H1 (cell line): ENCODE results near the gene ADIRF. TPM values are rescaled to one million over a fixed set of nuclear protein-coding genes. Genes with fewer than 3 reads are reported as not detected.

Experiments
- CTCF ChIA-PET: fragments of 300-600 bp; sonication (Branson Sonifier 250); formaldehyde crosslinking; loops from one replicate; lab custom pipeline; 2021; ENCODE audit not compliant: partially characterized antibody; lab: Charles Lee
- POLR2A ChIA-PET: fragments of 300-600 bp; sonication (Branson Sonifier 250); formaldehyde crosslinking; loops from one replicate; lab custom pipeline; 2021; ENCODE audit warnings: inconsistent platforms; ENCODE audit not compliant: partially characterized antibody; lab: Charles Lee
- DNase-seq, 2 experiments: peaks; one replicate each; pipeline versions ENCODE4 v3.0.0 to v3.0.0-alpha.2; 2010 to 2022; ENCODE audit warnings: low spot score in 2 of 2, low read depth in 1 of 2, mixed read lengths in 1 of 2
- FAIRE-seq: peaks from 2 replicates; lab custom pipeline; 2011; peaks lifted over from hg19 to GRCh38; lab: Jason Lieb, UNC
- H2AFZ ChIP-seq: 2 replicates; pipeline ENCODE4 v1.8.1; 2012; ENCODE audit warnings: low read length, inconsistent platforms
- H2AK5ac ChIP-seq: 2 replicates; pipeline ENCODE4 v1.6.1; 2013; ENCODE audit warnings: low read depth, low read length
- H2BK120ac ChIP-seq: replicated peaks from 2 replicates; pipeline ENCODE3; 2013; ENCODE audit warnings: low read depth, low read length, inconsistent platforms
- H2BK12ac ChIP-seq: 2 replicates; pipeline ENCODE4 v1.6.1; 2013; ENCODE audit warnings: low read depth, low read length
- H2BK15ac ChIP-seq: 2 replicates; pipeline ENCODE4 v1.6.1; 2013; ENCODE audit warnings: low read length
- H2BK20ac ChIP-seq: 2 replicates; pipeline ENCODE4 v1.6.1; 2013; ENCODE audit warnings: low read length
- H2BK5ac ChIP-seq: 2 replicates; pipeline ENCODE4 v1.6.1; 2013; ENCODE audit warnings: low read depth, low read length
- H3K14ac ChIP-seq: 2 replicates; pipeline ENCODE4 v1.6.1; 2013; ENCODE audit warnings: inconsistent platforms; ENCODE audit not compliant: insufficient read length
- H3K18ac ChIP-seq: 2 replicates; pipeline ENCODE4 v1.6.1; 2013; ENCODE audit warnings: low read length; ENCODE audit errors: extremely low read depth
- H3K23ac ChIP-seq: 2 replicates; pipeline ENCODE4 v1.6.1; 2013; ENCODE audit warnings: inconsistent platforms; ENCODE audit not compliant: insufficient read length
- H3K23me2 ChIP-seq: 2 replicates; pipeline ENCODE4 v1.6.1; 2013; ENCODE audit warnings: low read depth, low read length
- H3K27ac ChIP-seq: 2 replicates; pipeline ENCODE4 v1.6.1; 2011; ENCODE audit warnings: low read depth, low read length, inconsistent platforms
- H3K27me3 ChIP-seq, 4 experiments: replicated peaks in 1 of 4; 1 replicate in 1 of 4; 2 replicates in 3 of 4; pipeline versions ENCODE4 v1.6.1 to v1.8.1; 2011 to 2013; ENCODE audit warnings: low read length in 3 of 4, mild to moderate bottlenecking in 3 of 4, inconsistent platforms in 2 of 4, mixed read lengths in 2 of 4, moderate library complexity in 1 of 4; ENCODE audit not compliant: control insufficient read depth in 3 of 4, insufficient read depth in 3 of 4; ENCODE audit errors: extremely low read depth in 1 of 4
- H3K36me3 ChIP-seq, 4 experiments: 2 replicates each; pipeline versions ENCODE4 v1.6.1 to v1.8.1; 2011 to 2013; ENCODE audit warnings: mild to moderate bottlenecking in 4 of 4, low read length in 3 of 4, moderate library complexity in 2 of 4, control low read depth in 1 of 4, inconsistent platforms in 1 of 4; ENCODE audit not compliant: insufficient read depth in 4 of 4, control insufficient read depth in 2 of 4
- H3K4ac ChIP-seq: replicated peaks from 2 replicates; pipeline ENCODE3; 2013; ENCODE audit warnings: low read length, low read depth, mixed read lengths, inconsistent platforms; ENCODE audit not compliant: insufficient read length
- H3K4me1 ChIP-seq, 4 experiments: replicated peaks in 1 of 4; 1 replicate in 1 of 4; 2 replicates in 3 of 4; pipeline versions ENCODE4 v1.6.1 to v1.8.1; 2011 to 2013; ENCODE audit warnings: low read length in 3 of 4, inconsistent platforms in 2 of 4, mixed read lengths in 1 of 4; ENCODE audit not compliant: insufficient read depth in 4 of 4, control insufficient read depth in 3 of 4
- H3K4me2 ChIP-seq, 2 experiments: 2 replicates each; pipeline versions ENCODE4 v1.6.1 to v1.8.1; 2011 to 2013; ENCODE audit warnings: low read depth in 2 of 2, low read length in 2 of 2, control low read depth in 1 of 2, inconsistent platforms in 1 of 2, mild to moderate bottlenecking in 1 of 2; ENCODE audit not compliant: insufficient read depth in 1 of 2
- H3K4me3 ChIP-seq, 4 experiments: fragments of 200-600, 300-600 bp in 1 of 4; sonication (generic), shearing (Covaris generic), sonication (Bioruptor Twin) in 1 of 4; 2 replicates each; pipeline versions ENCODE4 v1.5.1 to v1.8.1; 2011 to 2016; ENCODE audit warnings: low read length in 4 of 4, low read depth in 3 of 4, control low read depth in 2 of 4, inconsistent platforms in 2 of 4, mild to moderate bottlenecking in 2 of 4, mixed read lengths in 1 of 4, moderate library complexity in 1 of 4; ENCODE audit not compliant: insufficient read depth in 2 of 4; ENCODE audit errors: extremely low read depth in 1 of 4
- H3K56ac ChIP-seq: replicated peaks from 2 replicates; pipeline ENCODE3; 2013; ENCODE audit warnings: low read depth, mild to moderate bottlenecking, mixed read lengths, low read length, inconsistent platforms; ENCODE audit not compliant: insufficient read length
- H3K79me1 ChIP-seq: 2 replicates; pipeline ENCODE4 v1.6.1; 2013; ENCODE audit warnings: low read depth, low read length, control low read depth
- H3K79me2 ChIP-seq, 2 experiments: 2 replicates each; pipeline versions ENCODE4 v1.6.1 to v1.8.1; 2012 to 2013; ENCODE audit warnings: low read length in 2 of 2, mild to moderate bottlenecking in 2 of 2, inconsistent platforms in 1 of 2; ENCODE audit not compliant: insufficient read depth in 2 of 2, control insufficient read depth in 1 of 2
- H3K9ac ChIP-seq, 4 experiments: replicated peaks in 1 of 4; 1 replicate in 1 of 4; 2 replicates in 3 of 4; pipeline versions ENCODE4 v1.6.1 to v1.8.1; 2011 to 2013; ENCODE audit warnings: low read depth in 3 of 4, low read length in 3 of 4, control low read depth in 2 of 4, mild to moderate bottlenecking in 2 of 4, moderate library complexity in 2 of 4, inconsistent platforms in 1 of 4; ENCODE audit errors: extremely low read depth in 1 of 4
- H3K9me3 ChIP-seq, 2 experiments: 2 replicates each; pipeline versions ENCODE4 v1.6.1 to v1.8.1; 2012 to 2013; ENCODE audit warnings: mild to moderate bottlenecking in 2 of 2, moderate library complexity in 2 of 2, control low read depth in 1 of 2, inconsistent platforms in 1 of 2, low read depth in 1 of 2, low read length in 1 of 2, mixed read lengths in 1 of 2; ENCODE audit not compliant: insufficient read depth in 2 of 2
- H4K20me1 ChIP-seq, 2 experiments: replicated peaks in 1 of 2; 2 replicates each; pipeline versions ENCODE3 to v1.8.1; 2011 to 2013; ENCODE audit warnings: inconsistent platforms in 2 of 2, low read length in 2 of 2, mild to moderate bottlenecking in 1 of 2; ENCODE audit not compliant: insufficient read depth in 2 of 2, control insufficient read depth in 1 of 2
- H4K5ac ChIP-seq: 2 replicates; pipeline ENCODE4 v1.6.1; 2013; ENCODE audit warnings: low read length, low read depth, mixed read lengths, inconsistent platforms; ENCODE audit not compliant: insufficient read length
- H4K8ac ChIP-seq: 2 replicates; pipeline ENCODE4 v1.8.0; 2013; ENCODE audit warnings: mild to moderate bottlenecking, moderate library complexity, low read length, inconsistent platforms; ENCODE audit not compliant: insufficient read depth; ENCODE audit errors: extremely low read depth
- H4K91ac ChIP-seq: replicated peaks from 2 replicates; pipeline ENCODE3; 2013; ENCODE audit warnings: low read length, mixed read lengths, inconsistent platforms; ENCODE audit not compliant: insufficient read length
- EZH2 ChIP-seq: fragments of 200-600 bp; sonication (generic); IDR thresholded peaks from 2 replicates; pipeline ENCODE4 v1.7.1; 2012; ENCODE audit warnings: low read depth, mild to moderate bottlenecking, moderate library complexity, low read length, inconsistent platforms; ENCODE audit not compliant: severe bottlenecking
- SUZ12 ChIP-seq: fragments of 200-600 bp; sonication (generic); IDR thresholded peaks from 2 replicates; pipeline ENCODE4 v1.6.1; 2012; ENCODE audit warnings: mild to moderate bottlenecking, inconsistent platforms, low read length, moderate library complexity, mixed read lengths
- TAF1 ChIP-seq: IDR thresholded peaks from 2 replicates; pipeline ENCODE4 v1.6.1; 2011; ENCODE audit warnings: mild to moderate bottlenecking, low read depth, low read length
- WGBS, 2 experiments: shearing (Covaris generic) in 1 of 2; methylation state at CpG; one replicate each; pipeline versions ENCODE4 v1.1.6 to v1.1.7; 2013 to 2015; ENCODE audit warnings: low lambda C conversion rate in 2 of 2, mixed read lengths in 2 of 2, inconsistent platforms in 1 of 2, low coverage in 1 of 2, missing lambda C conversion rate in 1 of 2; ENCODE audit not compliant: insufficient replicate concordance in 2 of 2, insufficient coverage in 1 of 2, insufficient read length in 1 of 2; ENCODE audit errors: extremely low coverage in 1 of 2, missing lambda C conversion rate in 1 of 2; 5-methylcytosine and 5-hydroxymethylcytosine counted together
- polyA plus RNA-seq, 7 experiments: library from polyadenylated mRNA; depleted of rRNA in 3 of 7; stranded (reverse) in 5 of 7; unstranded in 2 of 7; fragments of >200 nt in 5 of 7; fragments of 200-250 nt in 2 of 7; gene quantifications; 1 replicate in 5 of 7; 2 replicates in 1 of 7; 4 replicates in 1 of 7; pipeline versions ENCODE4 v1.2.1 to v1.2.3, GENCODE V29; 2011 to 2013; ENCODE audit warnings: missing spikeins in 2 of 7, mixed read lengths in 2 of 7
- total RNA-seq: library from RNA; stranded (reverse); fragmentation: NEBNext Ultra II Directional; extraction: Animal tissue kit (Norgen Biotek cat#: 25700); gene quantifications from 2 replicates; pipeline ENCODE4 v1.2.1, GENCODE V29; 2021
- TF ChIP-seq, protein P1 (sequence below): IDR thresholded peaks from 2 replicates; pipeline ENCODE4 v1.6.1; 2012; ENCODE audit warnings: inconsistent platforms

ADIRF gene
- total and polyA plus RNA-seq, 2 of the 8 experiments (the other 6 are each of a cell fraction or from before 2014, with no cell fraction given), result not detected

DNA sequence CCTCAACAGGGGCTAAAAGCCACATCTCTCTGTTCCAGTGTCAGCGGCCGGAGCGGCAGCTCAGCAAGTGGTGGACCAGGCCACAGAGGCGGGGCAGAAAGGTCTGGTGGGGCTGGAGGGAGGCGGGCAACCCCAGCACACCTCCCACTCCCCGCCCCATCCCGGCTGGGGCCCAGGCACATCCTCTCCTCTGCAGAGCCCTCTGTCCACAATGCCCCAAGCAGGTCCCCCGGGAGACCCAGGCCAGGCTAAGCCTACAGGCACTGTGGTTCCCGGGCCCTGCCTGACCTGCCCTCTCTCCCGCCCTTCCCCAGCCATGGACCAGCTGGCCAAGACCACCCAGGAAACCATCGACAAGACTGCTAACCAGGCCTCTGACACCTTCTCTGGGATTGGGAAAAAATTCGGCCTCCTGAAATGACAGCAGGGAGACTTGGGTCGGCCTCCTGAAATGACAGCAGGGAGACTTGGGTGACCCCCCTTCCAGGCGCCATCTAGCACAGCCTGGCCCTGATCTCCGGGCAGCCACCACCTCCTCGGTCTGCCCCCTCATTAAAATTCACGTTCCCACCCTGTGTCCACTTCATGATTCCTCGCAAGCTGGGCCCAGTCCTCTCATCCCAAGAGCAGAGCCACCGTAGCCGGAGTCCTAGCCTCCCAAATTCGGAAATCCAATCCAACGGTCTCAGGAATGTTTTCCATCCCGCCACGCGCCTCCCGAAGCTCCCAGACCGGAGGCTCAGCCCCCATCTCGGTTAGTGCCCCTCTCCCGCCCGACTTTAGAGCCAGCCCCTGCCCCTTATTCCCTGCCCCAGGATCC is 2.1 kb downstream of the ADIRF start:
- Histone ChIP-seq H2AFZ (no peak overlapping the region; the same call in 1 of the 2 replicates), H4K20me1 (no peaks in the 10 kb centered on the region), H3K23ac (no peak overlapping the region), H2BK12ac (0 out of 2 replicates have a peak overlapping the region, but pooled peaks have one; percentile 13), H3K9me3 (no peaks in the 10 kb centered on the region), H2BK20ac (no peak overlapping the region), H3K27ac (no peak overlapping the region), H3K4me2 (peak overlapping the region; percentile 68 to 75), H3K23me2 (peaks cover 12% of the 10 kb centered on the region; the same call in 1 of the 2 replicates), H3K36me3 (no peaks in the 10 kb centered on the region), H2BK15ac (no peak overlapping the region), H3K4me3 (peak overlapping the region; percentile 34 to 68 (median 46)), H3K9ac (no peak overlapping the region), H3K18ac (peak overlapping the region; percentile 48), H3K14ac (no peak overlapping the region), H2BK120ac (no peak overlapping the region), H4K5ac (no peak overlapping the region), H3K79me1 (no peaks in the 10 kb centered on the region), H3K4ac (no peak overlapping the region), H2AK5ac (no peak overlapping the region), H2BK5ac (no peak overlapping the region), H3K79me2 (no peaks in the 10 kb centered on the region), H4K91ac (peak overlapping the region; percentile 10), H4K8ac (peak overlapping the region; percentile 83), H3K4me1 (peaks cover 4 to 36% (median 29%) of the 10 kb centered on the region in 4 experiments), H3K56ac (no peak overlapping the region), H3K27me3 (peaks cover 1 to 20% (median 16%) of the 10 kb centered on the region in 4 experiments)
- ChIA-PET CTCF (interaction anchor here (0.7 to 22.5 kb wide), 11 partner anchors 7 to 338 kb away, joined by 3 to 975 read pairs (median 4); partner anchors contain the start of genes MMRN2 and SNCG), POLR2A (interaction anchor here (0.8 to 3.2 kb wide), 12 partner anchors 8 to 122 kb away, joined by 3 to 14 read pairs (median 4); partner anchors contain the start of gene SNCG)
- DNase-seq (peak in 1 of 2 experiments; percentile 70), FAIRE-seq (no peak)
- TF ChIP-seq, protein P1, sequence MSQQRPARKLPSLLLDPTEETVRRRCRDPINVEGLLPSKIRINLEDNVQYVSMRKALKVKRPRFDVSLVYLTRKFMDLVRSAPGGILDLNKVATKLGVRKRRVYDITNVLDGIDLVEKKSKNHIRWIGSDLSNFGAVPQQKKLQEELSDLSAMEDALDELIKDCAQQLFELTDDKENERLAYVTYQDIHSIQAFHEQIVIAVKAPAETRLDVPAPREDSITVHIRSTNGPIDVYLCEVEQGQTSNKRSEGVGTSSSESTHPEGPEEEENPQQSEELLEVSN, result no peak; the same call in 1 of the 2 replicates
- TF ChIP-seq EZH2, result peak; percentile 15
- TF ChIP-seq TAF1, result no peak
- TF ChIP-seq SUZ12, result peak; percentile 10; the same call in 1 of the 2 replicates
- whole genome bisulfite sequencing, 2 experiments, result 41% methylated on average over 28 of the region's 30 CpGs; no CpG with 5 or more reads in 1 of the 2 experiments
